A673 (cell line): Measurements from ENCODE around the gene TSHZ2. TPM values are rescaled to one million over a fixed set of nuclear protein-coding genes. Genes with fewer than 3 reads are reported as not detected.

Experiments
- BruUV-seq: library from RNA; stranded (reverse); fragments of 400-500 nt; replicated peaks from 2 replicates; lab custom pipeline; 2021; lab: Mats Ljungman, UMichigan
- CTCF ChIA-PET: fragments of 300-600 bp; sonication (Branson Sonifier 250); formaldehyde crosslinking; loops from one replicate; lab custom pipeline; 2022; ENCODE audit warnings: antibody characterized with exemption; lab: Charles Lee
- POLR2A ChIA-PET: fragments of 300-600 bp; sonication (Branson Sonifier 250); formaldehyde crosslinking; loops from one replicate; lab custom pipeline; 2022; ENCODE audit warnings: antibody characterized with exemption; ENCODE audit not compliant: low non-redundant PET; lab: Charles Lee
- DNase-seq: peaks from one replicate; pipeline ENCODE4 v3.0.0-alpha.2; 2015; ENCODE audit warnings: low spot score
- H3K27ac ChIP-seq: fragments of 200-600 bp; sonication (generic); 2 replicates; pipeline ENCODE4 v1.5.1; 2016; ENCODE audit warnings: mixed run types, low read depth, mild to moderate bottlenecking, mixed read lengths, antibody characterized with exemption, low read length; ENCODE audit not compliant: poor library complexity, severe bottlenecking
- H3K27me3 ChIP-seq: fragments of 200-600 bp; sonication (generic); replicated peaks from 2 replicates; pipeline ENCODE4 v1.6.1; 2017; ENCODE audit warnings: mixed run types, low read depth, mild to moderate bottlenecking, mixed read lengths, antibody characterized with exemption, low read length; ENCODE audit not compliant: insufficient read depth, poor library complexity
- H3K36me3 ChIP-seq: fragments of 200-600 bp; sonication (generic); 2 replicates; pipeline ENCODE4 v1.6.1; 2016; ENCODE audit warnings: mixed run types, mild to moderate bottlenecking, mixed read lengths, antibody characterized with exemption, low read length; ENCODE audit not compliant: insufficient read depth, poor library complexity, severe bottlenecking
- H3K4me1 ChIP-seq: fragments of 200-600 bp; sonication (generic); 2 replicates; pipeline ENCODE4 v1.6.1; 2017; ENCODE audit warnings: mixed run types, mild to moderate bottlenecking, mixed read lengths, antibody characterized with exemption, low read length; ENCODE audit not compliant: insufficient read depth, poor library complexity, severe bottlenecking
- H3K4me3 ChIP-seq: fragments of 200-600 bp; sonication (generic); 2 replicates; pipeline ENCODE4 v1.5.1; 2016; ENCODE audit warnings: low read depth, mixed run types, mild to moderate bottlenecking, mixed read lengths, low read length; ENCODE audit not compliant: poor library complexity, severe bottlenecking
- H3K9me3 ChIP-seq: fragments of 200-600 bp; sonication (generic); 2 replicates; pipeline ENCODE4 v1.6.1; 2016; ENCODE audit warnings: mixed run types, low read depth, mild to moderate bottlenecking, mixed read lengths, antibody characterized with exemption, low read length; ENCODE audit not compliant: poor library complexity, severe bottlenecking
- EZH2 ChIP-seq: fragments of 200-600 bp; sonication (generic); IDR thresholded peaks from 2 replicates; pipeline ENCODE4 v1.6.1; 2017; ENCODE audit warnings: borderline replicate concordance, low read depth, mild to moderate bottlenecking, mixed read lengths, antibody characterized with exemption, low read length; ENCODE audit not compliant: poor library complexity, severe bottlenecking
- intact Hi-C: fragments of 100-400 bp; cut with micrococcal nuclease; formaldehyde crosslinking; loops from one replicate; pipeline ENCODE4 v1.10.0; 2022; ENCODE audit not compliant: unreplicated experiment
- total RNA-seq: library from RNA; stranded (reverse); gene quantifications from 2 replicates; pipeline ENCODE4 v1.2.3, GENCODE V29; 2021
- TF ChIP-seq, protein P1 (sequence below): fragments of 300-800, 200-600 bp; sonication (generic); conservative IDR thresholded peaks from 2 replicates; pipeline ENCODE4 v1.5.1; 2017; ENCODE audit warnings: low read depth, mild to moderate bottlenecking, antibody characterized with exemption, low read length, moderate library complexity, mixed read lengths

The TSHZ2 gene
- total RNA-seq, 1 experiment from 2014 or later, result 4.1 TPM

DNA sequence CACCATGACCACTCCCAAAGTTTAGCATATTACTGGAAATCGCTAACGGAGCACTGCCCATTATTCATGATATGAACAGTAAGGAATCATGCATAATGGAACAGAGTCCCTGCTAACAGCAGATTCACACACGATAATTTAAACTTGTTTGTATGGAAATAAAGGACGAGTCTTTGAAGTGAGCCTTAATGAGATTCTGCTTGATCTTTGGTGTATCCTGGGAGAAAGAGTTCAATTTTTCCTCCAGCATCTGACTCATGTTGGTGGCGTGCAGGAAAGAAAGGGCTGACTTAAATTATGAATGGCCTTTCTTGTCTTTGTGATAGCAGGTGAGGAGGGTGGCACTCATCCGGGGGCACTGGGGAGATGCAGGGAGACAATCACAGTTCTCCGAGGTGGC is 426.9 kb downstream of the TSHZ2 start:
- CTCF ChIA-PET, result no interaction called here

DNA sequence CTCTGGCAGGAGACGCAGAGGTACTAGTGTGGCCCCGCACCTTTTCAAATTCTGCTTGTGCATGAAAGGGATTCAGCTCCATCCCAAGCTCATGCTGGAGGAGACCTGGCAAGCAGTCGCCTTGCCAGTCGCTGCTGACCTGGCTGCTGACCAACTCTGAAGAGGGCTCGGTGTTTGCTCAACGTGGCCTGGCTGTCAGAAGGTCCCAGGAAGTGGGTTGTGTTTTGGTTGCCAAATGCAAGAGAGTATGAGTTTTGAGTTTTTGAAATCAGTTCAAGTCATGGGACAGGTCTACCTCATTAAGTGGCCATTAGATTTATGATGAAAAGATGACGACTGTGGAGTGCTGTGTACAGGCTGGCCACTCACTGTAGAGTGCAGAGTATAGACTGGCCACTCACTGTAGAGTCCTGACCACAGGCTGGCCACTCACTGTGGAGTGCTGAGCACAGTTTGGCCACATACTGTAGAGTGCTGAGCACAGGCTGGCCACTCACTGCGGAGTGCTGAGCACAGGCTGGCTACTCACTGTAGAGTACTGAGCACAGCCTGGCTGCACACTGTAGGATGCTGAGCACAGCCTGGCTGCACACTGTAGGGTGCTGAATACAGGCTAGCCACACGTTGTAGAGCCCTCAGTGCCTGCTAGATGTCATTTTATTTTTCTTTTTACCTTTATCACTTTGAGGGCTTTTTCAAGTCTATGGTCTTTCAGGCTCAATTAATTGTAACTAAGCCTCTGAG is 427.6 kb downstream of the TSHZ2 start:
- DNase-seq, result no peak
- BruUV-seq, result no TSS peak

More for the DNA sequence above, 426.9 kb downstream of the TSHZ2 start:
- intact Hi-C loops, result no loop called here
- Histone ChIP-seq H3K27ac (no peak overlapping the region), H3K9me3 (no peaks in the 10 kb centered on the region), H3K4me3 (no peak overlapping the region), H3K4me1 (peaks cover 8% of the 10 kb centered on the region), H3K36me3 (no peaks in the 10 kb centered on the region), H3K27me3 (no peaks in the 10 kb centered on the region)
- POLR2A ChIA-PET, result no interaction called here
- TF ChIP-seq EZH2, result no peak
- TF ChIP-seq, protein P1, sequence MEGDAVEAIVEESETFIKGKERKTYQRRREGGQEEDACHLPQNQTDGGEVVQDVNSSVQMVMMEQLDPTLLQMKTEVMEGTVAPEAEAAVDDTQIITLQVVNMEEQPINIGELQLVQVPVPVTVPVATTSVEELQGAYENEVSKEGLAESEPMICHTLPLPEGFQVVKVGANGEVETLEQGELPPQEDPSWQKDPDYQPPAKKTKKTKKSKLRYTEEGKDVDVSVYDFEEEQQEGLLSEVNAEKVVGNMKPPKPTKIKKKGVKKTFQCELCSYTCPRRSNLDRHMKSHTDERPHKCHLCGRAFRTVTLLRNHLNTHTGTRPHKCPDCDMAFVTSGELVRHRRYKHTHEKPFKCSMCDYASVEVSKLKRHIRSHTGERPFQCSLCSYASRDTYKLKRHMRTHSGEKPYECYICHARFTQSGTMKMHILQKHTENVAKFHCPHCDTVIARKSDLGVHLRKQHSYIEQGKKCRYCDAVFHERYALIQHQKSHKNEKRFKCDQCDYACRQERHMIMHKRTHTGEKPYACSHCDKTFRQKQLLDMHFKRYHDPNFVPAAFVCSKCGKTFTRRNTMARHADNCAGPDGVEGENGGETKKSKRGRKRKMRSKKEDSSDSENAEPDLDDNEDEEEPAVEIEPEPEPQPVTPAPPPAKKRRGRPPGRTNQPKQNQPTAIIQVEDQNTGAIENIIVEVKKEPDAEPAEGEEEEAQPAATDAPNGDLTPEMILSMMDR, result no peak
- BruUV-seq, result no TSS peak
- no peak for DNase-seq

DNA sequence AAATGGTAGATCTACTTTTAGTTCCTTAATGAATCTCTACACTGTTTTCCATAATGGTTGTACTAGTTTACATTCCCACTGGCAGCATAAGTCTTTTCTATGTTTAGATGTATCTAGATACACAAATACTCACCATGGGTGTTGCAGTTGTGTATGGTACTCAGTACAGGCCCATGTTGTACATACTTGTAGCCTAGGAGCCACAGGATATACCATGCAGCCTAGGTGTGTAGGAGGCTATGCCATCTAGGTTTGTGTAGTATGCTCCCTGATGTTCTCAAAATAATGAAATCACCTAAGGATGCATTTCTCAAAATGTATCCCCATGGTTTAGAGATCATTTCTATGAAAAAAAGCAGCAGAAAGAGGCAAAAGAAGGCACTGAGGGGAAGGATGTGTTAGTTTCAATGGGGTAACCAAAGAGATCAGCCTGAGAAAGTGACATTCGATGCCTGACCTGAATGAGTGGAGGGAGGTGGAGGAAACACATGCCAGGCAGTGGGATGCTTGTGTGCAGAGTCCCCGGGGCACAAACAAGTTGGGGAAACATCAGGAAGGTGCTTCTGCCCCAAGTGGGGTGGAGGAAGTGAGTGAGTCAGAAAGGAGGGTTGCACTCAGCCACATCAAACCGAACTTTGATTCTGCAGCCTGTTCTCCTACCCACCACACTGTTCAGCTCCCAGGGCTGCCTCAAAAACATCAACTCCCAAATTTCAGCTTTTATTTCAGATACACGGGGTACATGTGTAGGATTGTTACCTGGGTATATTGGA is 430.3 kb downstream of the TSHZ2 start:
- POLR2A ChIA-PET, result no interaction called here
- CTCF ChIA-PET, result no interaction called here

More for the DNA sequence above, 427.6 kb downstream of the TSHZ2 start:
- H3K27ac ChIP-seq, result no peak overlapping the region
- intact Hi-C loops, result no loop called here
- no peak overlapping the region for H3K4me3 ChIP-seq
- H3K27me3 ChIP-seq, result no peaks in the 10 kb centered on the region
- ChIA-PET CTCF (no interaction called here), POLR2A (no interaction called here)
- peaks cover 8% of the 10 kb centered on the region for H3K4me1 ChIP-seq
- TF ChIP-seq, protein P1, result no peak
- TF ChIP-seq EZH2, result no peak
- H3K9me3 ChIP-seq, result no peaks in the 10 kb centered on the region
- H3K36me3 ChIP-seq, result no peaks in the 10 kb centered on the region

More for the DNA sequence above, 430.3 kb downstream of the TSHZ2 start:
- Histone ChIP-seq H3K27me3 (no peaks in the 10 kb centered on the region), H3K4me3 (no peak overlapping the region), H3K4me1 (peaks cover 3% of the 10 kb centered on the region), H3K9me3 (no peaks in the 10 kb centered on the region), H3K36me3 (no peaks in the 10 kb centered on the region), H3K27ac (no peak overlapping the region)
- no peak for DNase-seq
- TF ChIP-seq, protein P1, result no peak
- TF ChIP-seq EZH2, result no peak
- no TSS peak for BruUV-seq
- intact Hi-C loops, result no loop called here
